ENCODE results near the gene ATRIP.
"Not testable (repeated sequence)": the region's sequence is repeated elsewhere in the genome, so short reads cannot be mapped to it uniquely, and the experiment has no call there.

DNA sequence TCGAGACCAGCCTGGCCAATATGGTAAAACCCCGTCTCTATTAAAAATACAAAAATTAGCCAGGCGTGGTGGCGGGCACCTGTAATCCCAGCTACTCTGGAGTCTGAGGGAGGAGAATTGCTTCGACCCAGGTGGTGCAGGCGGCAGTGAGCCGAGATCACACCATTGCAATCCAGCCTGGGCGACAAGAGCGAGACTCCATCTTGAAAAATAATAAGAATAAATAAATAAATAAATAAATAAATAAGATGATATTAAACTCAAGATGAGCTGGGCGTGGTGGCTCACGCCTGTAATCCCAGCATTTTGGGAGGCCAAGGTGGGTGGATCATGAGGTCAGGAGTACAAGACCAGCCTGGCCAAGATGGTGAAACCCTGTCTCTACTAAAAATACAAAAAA lies 34.4 kb downstream of the ATRIP start:
- TF ChIP-seq, protein P1, sequence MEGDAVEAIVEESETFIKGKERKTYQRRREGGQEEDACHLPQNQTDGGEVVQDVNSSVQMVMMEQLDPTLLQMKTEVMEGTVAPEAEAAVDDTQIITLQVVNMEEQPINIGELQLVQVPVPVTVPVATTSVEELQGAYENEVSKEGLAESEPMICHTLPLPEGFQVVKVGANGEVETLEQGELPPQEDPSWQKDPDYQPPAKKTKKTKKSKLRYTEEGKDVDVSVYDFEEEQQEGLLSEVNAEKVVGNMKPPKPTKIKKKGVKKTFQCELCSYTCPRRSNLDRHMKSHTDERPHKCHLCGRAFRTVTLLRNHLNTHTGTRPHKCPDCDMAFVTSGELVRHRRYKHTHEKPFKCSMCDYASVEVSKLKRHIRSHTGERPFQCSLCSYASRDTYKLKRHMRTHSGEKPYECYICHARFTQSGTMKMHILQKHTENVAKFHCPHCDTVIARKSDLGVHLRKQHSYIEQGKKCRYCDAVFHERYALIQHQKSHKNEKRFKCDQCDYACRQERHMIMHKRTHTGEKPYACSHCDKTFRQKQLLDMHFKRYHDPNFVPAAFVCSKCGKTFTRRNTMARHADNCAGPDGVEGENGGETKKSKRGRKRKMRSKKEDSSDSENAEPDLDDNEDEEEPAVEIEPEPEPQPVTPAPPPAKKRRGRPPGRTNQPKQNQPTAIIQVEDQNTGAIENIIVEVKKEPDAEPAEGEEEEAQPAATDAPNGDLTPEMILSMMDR (IDR thresholded peaks at IDR 0.05): not testable (repeated sequence)
- not testable (repeated sequence) for TF ChIP-seq RCOR1 (IDR thresholded peaks at IDR 0.05; ENCODE audit: low read length); GATA2 (CRISPR knock-in tag; IDR thresholded peaks at IDR 0.05); GABPA (IDR thresholded peaks at IDR 0.05; ENCODE audit: low read depth); FOXM1 (IDR thresholded peaks at IDR 0.05; ENCODE audit: low read depth); MEF2A (IDR thresholded peaks at IDR 0.05; ENCODE audit: borderline replicate concordance, low read depth); POLR2AphosphoS5 (IDR thresholded peaks at IDR 0.05; ENCODE audit: low read depth, low read length); JUND (IDR thresholded peaks at IDR 0.05); EZH2phosphoT487 (IDR thresholded peaks at IDR 0.05; ENCODE audit: borderline replicate concordance, low read depth); YY1 (IDR thresholded peaks at IDR 0.05; ENCODE audit: low read depth); EP300 (IDR thresholded peaks at IDR 0.05; ENCODE audit: borderline replicate concordance in 1 of 2, low read depth in 1 of 2, low read length in 1 of 2); TCF12 (IDR thresholded peaks at IDR 0.05)
- TF ChIP-seq, protein P2, sequence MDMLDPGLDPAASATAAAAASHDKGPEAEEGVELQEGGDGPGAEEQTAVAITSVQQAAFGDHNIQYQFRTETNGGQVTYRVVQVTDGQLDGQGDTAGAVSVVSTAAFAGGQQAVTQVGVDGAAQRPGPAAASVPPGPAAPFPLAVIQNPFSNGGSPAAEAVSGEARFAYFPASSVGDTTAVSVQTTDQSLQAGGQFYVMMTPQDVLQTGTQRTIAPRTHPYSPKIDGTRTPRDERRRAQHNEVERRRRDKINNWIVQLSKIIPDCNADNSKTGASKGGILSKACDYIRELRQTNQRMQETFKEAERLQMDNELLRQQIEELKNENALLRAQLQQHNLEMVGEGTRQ (IDR thresholded peaks at IDR 0.05; ENCODE audit: borderline replicate concordance, low read depth, low read length): not testable (repeated sequence)
- TF ChIP-seq, protein P3, sequence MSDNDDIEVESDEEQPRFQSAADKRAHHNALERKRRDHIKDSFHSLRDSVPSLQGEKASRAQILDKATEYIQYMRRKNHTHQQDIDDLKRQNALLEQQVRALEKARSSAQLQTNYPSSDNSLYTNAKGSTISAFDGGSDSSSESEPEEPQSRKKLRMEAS (IDR thresholded peaks at IDR 0.05; ENCODE audit: low read depth): not testable (repeated sequence)
